Islet of Langerhans (tissue), 1 donor: ENCODE measurements around the gene OTOA.
"Not testable (repeated sequence)": the region's sequence is repeated elsewhere in the genome, so short reads cannot be mapped to it uniquely, and the experiment has no call there.

Experiments used
- FAIRE-seq: peaks from one replicate; lab custom pipeline; 2011; peaks lifted over from hg19 to GRCh38; lab: Jason Lieb, UNC

Gene OTOA

GRCh38 chr16:21663889-21664647, at the start of gene OTOA:
Gene OTOA, plus strand, starts transcription at chr16:21663968. Its CDS starts 14,547 bp downstream, at chr16:21678515.
- FAIRE-seq, result no peak

DNA sequence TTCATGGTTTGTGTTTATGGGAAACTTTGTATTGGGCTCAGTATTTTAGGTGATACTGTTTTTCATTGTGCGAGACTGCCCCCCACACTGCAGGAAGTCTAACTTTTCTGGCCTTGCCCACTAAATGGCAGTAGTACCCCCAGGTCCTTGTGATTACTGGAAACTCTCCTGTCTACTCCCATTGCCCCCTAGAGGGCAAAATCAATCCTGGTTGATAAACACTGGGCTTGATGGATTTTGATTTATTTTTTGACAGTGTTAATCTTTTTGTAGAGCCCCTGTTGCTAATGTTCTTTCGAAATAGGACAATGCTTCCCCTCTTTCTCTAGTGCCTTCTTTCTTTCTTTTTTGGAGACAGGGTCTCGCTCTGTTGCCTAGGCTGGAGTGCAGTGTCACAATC, 48.9 kb upstream of the OTOA start:
- FAIRE-seq, result no peak

DNA sequence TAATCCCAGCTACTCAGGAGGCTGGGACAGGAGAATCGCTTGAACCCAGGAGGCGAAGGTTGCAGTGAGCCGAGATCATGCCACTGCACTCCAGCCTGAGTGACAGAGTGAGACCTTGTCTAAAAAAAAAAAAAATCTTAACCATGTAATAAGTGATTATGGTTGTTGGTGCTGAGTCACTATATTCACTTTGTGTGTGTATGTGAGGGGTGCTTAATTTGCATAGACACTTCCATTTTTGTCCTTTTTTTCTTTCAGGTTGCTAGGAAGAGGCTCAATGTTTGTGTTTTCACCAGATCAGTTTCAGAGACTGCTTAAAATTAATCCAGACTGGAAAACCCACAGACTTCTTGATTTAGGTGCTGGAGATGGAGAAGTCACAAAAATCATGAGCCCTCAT, 46.2 kb upstream of the OTOA start:
- no peak for FAIRE-seq

DNA sequence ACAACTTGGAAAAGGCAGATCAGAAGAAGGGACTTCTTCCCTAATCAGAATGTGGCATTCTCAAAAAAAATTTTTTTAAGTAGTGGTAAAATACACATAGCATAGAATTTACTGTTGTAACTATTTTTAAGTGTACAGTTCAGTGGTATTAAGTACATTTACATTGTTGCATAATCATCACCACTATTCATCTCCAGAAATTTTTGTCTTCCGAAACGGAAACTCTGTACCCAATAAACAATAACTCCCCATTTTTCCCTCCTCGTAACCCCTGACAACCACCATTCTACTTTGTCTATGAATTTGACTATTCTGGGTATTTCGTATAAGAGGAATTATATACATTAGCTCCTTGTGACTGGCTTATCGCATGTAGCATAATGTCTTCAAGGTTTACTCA, 45.5 kb upstream of the OTOA start:
- FAIRE-seq, result no peak

- no peak for FAIRE-seq
Measured at GRCh38 chr16:21619765-21620425, 43.9 kb upstream of the OTOA start.

DNA sequence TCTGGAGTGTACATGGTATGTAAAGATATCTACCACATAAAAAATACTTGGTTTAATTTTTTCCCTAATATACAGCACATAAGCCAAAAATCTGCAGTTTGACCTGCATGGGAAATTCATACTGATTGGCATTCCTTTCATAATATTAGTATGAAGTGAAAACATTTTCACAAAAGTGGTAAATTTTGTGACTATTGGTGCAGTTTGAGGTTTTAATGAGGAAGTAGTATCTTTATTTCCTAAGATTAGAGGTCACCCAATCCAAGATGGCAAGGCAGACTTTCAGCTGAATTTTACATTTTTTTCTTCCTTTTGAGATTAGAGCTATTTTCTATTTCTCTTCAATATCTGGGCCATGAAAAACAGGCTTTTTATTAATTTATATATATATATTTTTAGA, 43.2 kb upstream of the OTOA start:
- no peak for FAIRE-seq

- FAIRE-seq, result no peak
Measured at GRCh38 chr16:21622545-21622944, 41.2 kb upstream of the OTOA start.

DNA sequence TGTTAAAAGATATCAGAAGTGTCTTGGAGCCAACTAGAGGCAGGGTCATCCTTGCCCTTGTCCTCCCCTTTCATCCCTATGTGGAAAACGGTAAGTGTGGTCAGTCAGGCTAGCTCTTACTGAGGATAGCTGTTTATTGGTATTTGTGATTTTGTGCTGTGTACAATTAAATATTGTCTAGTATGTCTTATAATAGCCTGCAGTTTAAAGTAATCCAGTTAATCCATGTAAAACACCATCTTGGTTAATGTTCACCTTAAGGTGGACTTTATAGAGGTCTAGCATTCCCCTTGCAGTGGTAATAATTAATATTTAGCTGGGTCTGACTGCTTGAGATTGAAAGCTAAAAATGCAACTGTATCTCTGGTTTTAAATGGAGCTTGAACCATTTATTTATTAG, 38.7 kb upstream of the OTOA start:
- no peak for FAIRE-seq

- peak; percentile 13 for FAIRE-seq
Measured at GRCh38 chr16:21626659-21627277, 37.0 kb upstream of the OTOA start.

DNA sequence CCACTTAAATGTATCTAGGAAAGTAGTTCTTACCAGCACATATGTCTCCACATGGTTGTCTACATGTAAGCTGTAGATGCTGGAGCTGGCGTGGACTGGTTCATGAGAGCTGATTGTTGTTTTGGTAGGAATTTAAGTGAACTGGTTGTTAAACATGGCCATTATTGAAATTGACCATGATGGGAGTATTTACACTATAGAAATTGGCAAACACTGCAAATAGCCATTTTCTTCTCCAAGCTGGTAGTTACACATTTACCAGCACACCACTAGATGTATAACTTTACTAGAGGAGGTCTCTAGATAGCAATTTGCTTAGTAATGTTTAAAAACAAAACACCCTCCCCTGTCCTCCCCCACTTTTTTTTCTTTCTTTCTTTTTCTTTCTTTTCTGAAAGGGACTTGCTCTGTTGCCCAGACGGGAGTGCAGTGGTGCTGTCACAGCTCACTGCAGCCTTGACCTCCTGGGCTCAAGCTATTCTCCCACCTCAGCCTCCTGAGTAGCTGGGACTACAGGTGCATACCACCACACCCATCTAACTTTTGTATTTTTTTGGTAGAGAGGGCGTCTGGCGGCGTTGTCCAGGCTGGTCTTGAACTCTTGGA, 35.5 kb upstream of the OTOA start:
- FAIRE-seq, result no peak

GRCh38 chr16:21628772-21629171, 35.0 kb upstream of the OTOA start:
- FAIRE-seq, result no peak

DNA sequence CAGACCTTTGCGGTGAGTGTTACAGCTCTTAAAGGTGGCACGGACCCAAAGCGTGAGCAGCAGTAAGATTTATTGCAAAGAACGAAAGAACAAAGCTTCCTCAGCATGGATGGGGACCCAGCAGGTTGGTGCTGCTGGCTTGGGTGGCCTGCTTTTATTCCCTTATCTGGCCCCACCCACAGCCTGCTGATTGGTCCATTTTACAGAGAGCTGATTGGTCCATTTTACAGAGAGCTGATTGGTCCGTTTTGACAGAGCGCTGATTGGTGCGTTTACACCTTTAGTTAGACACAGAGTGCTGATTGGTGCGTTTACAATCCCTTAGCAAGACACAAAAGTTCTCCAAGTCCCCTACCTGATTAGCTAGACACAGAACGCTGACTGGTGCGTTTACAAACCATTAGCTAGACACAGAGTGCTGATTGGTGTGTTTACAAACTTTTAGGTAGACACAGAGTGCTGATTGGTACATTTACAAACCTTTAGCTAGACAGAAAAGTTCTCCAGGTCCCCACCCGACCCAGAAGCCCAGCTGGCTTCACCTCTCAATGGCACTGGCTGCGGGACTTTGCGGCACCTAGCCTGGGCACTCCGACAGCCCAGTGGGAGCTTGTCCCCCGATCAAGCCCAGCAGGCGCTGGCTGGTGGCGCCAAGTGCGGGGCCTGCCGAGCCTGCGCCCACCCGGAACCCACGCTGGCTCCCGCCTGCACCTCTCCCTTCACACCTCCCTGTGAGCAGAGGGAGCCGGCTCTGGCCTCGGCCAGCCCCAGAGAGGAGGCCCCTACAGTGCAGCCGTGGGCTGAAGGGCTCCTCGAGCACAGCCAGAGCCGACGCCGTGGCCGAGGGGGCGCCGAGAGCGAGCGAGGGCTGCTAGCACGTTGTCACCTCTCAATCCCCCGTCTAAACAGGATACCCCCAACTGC, 33.9 kb upstream of the OTOA start:
- FAIRE-seq, result not testable (repeated sequence)

- not testable (repeated sequence) for FAIRE-seq
Measured at GRCh38 chr16:21630866-21631265, 32.9 kb upstream of the OTOA start.

GRCh38 chr16:21631376-21631775, 32.4 kb upstream of the OTOA start:
- not testable (repeated sequence) for FAIRE-seq

- FAIRE-seq, result not testable (repeated sequence)
Measured at GRCh38 chr16:21631951-21632575, 31.7 kb upstream of the OTOA start.

GRCh38 chr16:21634216-21634615, 29.6 kb upstream of the OTOA start:
- no peak for FAIRE-seq

DNA sequence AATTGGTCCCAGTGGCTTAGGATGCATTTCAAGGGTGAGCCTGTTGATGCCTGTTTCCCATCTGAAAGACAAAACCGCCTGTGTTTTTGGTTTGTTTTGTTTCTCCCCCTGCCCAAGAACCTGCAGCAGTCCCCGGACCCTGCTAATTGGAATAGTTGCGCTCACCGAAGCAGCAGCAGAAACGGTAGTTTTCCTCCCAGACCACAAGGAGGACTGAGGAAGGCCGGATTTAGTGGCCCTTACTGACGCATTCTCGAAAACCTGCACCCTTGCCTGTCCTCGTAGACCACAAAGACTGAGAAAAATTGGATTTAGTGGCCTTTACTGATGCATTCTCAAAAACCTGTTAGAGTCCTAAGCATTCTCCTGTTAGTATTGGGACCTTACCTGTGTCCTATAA, 28.1 kb upstream of the OTOA start:
- FAIRE-seq, result not testable (repeated sequence)

- no peak for FAIRE-seq
Measured at GRCh38 chr16:21637032-21637968, 26.5 kb upstream of the OTOA start.

DNA sequence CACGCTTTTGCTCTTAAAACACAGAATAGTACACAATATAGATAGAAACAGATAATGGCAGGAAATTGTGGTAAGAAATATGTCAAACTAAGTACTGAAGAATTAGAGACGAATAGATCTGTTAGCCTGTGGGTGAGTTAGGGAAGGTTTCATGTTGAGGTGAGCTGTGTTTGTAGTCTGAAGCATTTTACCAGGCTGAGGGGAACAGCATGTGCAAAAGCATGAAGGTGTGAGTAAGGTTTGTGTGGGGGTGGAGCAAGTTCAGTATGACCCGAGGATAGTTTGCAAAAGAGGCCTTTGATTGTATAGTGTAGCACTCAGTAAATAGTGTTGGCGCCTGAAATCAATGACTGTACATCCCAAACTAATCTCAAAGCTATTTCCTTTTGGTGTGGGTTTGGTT, 25.2 kb upstream of the OTOA start:
- FAIRE-seq, result no peak

DNA sequence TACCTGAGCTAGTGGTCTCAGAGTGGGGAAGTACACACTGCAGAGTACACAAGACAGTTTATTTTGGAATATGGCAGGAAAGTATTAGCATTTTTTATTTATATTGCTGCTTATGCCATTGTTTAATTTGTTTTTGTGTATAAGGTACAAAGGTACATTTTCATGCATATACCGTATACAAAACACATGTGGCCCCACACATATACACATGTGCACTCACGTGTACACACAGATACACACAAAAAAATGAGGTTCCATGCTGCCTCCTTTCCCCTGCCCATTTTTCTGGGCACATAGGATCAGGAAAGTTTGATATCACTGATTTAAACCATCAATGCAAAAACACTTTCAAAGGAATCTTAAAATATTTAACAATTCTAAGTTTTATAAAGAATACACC, 24.3 kb upstream of the OTOA start:
- FAIRE-seq, result no peak
